ENCODE data around the gene CD47. TPM values are rescaled to one million over a fixed set of nuclear protein-coding genes. Genes with fewer than 3 reads are reported as not detected.

The CD47 gene
- polyA plus RNA-seq, 1 experiment = 13.4 TPM

DNA sequence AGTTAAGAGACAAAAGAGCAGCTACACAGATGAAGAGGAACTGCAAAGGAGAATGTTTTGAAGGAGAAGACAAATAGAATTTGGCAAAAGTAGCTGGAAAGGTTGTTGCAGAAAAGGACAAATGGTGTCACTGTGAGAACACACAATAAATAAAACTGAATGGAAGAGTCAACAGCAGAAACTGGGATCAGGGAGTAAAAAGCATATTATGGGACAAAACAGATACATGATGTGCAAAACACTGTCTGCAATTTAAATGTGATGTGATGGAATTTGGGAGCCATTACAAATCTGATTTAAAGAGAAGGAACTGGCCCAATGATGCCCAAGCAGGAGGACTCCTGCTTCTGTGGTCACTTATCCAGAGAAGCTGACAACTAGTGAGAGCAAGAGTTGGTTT is 46.1 kb downstream of the CD47 start:
- peaks cover 1% of the 10 kb centered on the region; the same call in 1 of the 2 replicates for H3K36me3 ChIP-seq (ENCODE audit: control insufficient read depth, insufficient read depth, low read length)
- no peaks in the 10 kb centered on the region for H3K27me3 ChIP-seq (ENCODE audit: control insufficient read depth, insufficient read depth, low read length)
- H3K4me3 ChIP-seq (ENCODE audit: low read depth, low read length) = no peak overlapping the region
- ChIA-PET CTCF (interaction anchor here (0.7 to 1.6 kb wide), 3 partner anchors 14 to 117 kb away, joined by 3 read pairs; no protein-coding TSS in a partner anchor), POLR2A (no interaction called here)
- TF ChIP-seq, protein P1, sequence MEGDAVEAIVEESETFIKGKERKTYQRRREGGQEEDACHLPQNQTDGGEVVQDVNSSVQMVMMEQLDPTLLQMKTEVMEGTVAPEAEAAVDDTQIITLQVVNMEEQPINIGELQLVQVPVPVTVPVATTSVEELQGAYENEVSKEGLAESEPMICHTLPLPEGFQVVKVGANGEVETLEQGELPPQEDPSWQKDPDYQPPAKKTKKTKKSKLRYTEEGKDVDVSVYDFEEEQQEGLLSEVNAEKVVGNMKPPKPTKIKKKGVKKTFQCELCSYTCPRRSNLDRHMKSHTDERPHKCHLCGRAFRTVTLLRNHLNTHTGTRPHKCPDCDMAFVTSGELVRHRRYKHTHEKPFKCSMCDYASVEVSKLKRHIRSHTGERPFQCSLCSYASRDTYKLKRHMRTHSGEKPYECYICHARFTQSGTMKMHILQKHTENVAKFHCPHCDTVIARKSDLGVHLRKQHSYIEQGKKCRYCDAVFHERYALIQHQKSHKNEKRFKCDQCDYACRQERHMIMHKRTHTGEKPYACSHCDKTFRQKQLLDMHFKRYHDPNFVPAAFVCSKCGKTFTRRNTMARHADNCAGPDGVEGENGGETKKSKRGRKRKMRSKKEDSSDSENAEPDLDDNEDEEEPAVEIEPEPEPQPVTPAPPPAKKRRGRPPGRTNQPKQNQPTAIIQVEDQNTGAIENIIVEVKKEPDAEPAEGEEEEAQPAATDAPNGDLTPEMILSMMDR (IDR thresholded peaks at IDR 0.05; ENCODE audit: insufficient read depth, low read depth, low read length) = no peak
- DNase-seq (ENCODE audit: low read depth) = no peak

GRCh38 chr3:108042300-108042699 is 48.5 kb downstream of the CD47 start:
- Histone ChIP-seq H3K4me3 (ENCODE audit: low read depth, low read length) (no peak overlapping the region), H3K36me3 (ENCODE audit: control insufficient read depth, insufficient read depth, low read length) (peaks cover 1% of the 10 kb centered on the region; the same call in 1 of the 2 replicates), H3K27me3 (ENCODE audit: control insufficient read depth, insufficient read depth, low read length) (no peaks in the 10 kb centered on the region)
- DNase-seq (ENCODE audit: low read depth) = no peak
- POLR2A ChIA-PET = no interaction called here
- TF ChIP-seq, protein P1 (IDR thresholded peaks at IDR 0.05; ENCODE audit: insufficient read depth, low read depth, low read length) = no peak
- CTCF ChIA-PET = no interaction called here

DNA sequence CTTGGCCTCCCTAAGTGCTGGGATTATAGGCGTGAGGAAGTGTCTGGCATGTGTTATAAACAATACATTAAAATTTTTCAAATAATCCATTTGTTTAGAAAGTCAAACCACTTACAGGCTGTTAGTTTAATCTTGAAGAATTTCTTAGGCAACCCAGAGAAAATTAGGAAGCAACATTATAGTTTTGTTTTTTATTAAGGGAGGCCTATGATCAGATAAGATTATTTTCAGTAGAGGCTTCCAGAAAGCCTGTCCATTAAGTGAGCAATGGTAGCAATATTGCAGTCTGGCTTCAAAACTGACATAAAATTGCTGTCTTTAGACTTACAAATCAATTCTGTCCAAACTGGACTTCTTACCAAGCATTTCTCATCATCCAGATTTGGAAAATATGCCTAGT is 49.6 kb downstream of the CD47 start:
- H3K36me3 ChIP-seq (ENCODE audit: control insufficient read depth, insufficient read depth, low read length) = peaks cover 1% of the 10 kb centered on the region; the same call in 1 of the 2 replicates
- ChIA-PET POLR2A (no interaction called here), CTCF (no interaction called here)
- H3K4me3 ChIP-seq (ENCODE audit: low read depth, low read length) = no peak overlapping the region
- no peak for DNase-seq (ENCODE audit: low read depth)
- H3K27me3 ChIP-seq (ENCODE audit: control insufficient read depth, insufficient read depth, low read length) = no peaks in the 10 kb centered on the region
- TF ChIP-seq, protein P1 (IDR thresholded peaks at IDR 0.05; ENCODE audit: insufficient read depth, low read depth, low read length) = no peak

DNA sequence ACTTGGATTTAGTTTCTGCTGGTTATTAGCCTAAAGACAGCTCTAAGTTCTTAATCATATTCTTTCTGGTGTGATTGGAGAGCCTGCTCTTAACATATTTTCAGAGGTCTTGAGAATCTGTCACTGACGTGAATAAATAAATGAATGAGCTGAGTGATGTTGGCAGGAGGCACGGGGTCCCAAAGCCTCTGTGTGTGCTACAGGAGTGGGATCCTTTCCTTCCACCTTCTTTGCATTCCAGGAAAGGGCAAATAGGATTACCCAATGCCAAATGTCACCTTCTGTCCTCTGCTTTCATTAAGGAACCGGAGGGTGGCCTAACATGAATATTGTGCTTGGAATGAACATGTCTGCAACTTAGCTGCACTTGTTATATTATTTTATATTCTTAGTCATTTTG is 53.1 kb downstream of the CD47 start:
- TF ChIP-seq, protein P1 (IDR thresholded peaks at IDR 0.05; ENCODE audit: insufficient read depth, low read depth, low read length) = no peak
- Histone ChIP-seq H3K4me3 (ENCODE audit: low read depth, low read length) (no peak overlapping the region), H3K36me3 (ENCODE audit: control insufficient read depth, insufficient read depth, low read length) (no peaks in the 10 kb centered on the region), H3K27me3 (ENCODE audit: control insufficient read depth, insufficient read depth, low read length) (no peaks in the 10 kb centered on the region)
- ChIA-PET POLR2A (no interaction called here), CTCF (interaction anchor here (1.6 kb wide), 1 partner anchor 13 kb away, joined by 3 read pairs; no protein-coding TSS in a partner anchor)
- DNase-seq (ENCODE audit: low read depth) = no peak

GRCh38 chr3:108036984-108037741 is 53.7 kb downstream of the CD47 start:
- no peaks in the 10 kb centered on the region for H3K36me3 ChIP-seq (ENCODE audit: control insufficient read depth, insufficient read depth, low read length)
- TF ChIP-seq, protein P1 (IDR thresholded peaks at IDR 0.05; ENCODE audit: insufficient read depth, low read depth, low read length) = no peak
- ChIA-PET POLR2A (interaction anchor here (0.6 kb wide), 1 partner anchor 32 kb away, joined by 13 read pairs; no protein-coding TSS in a partner anchor), CTCF (interaction anchor here (1.6 kb wide), 1 partner anchor 13 kb away, joined by 3 read pairs; no protein-coding TSS in a partner anchor)
- H3K4me3 ChIP-seq (ENCODE audit: low read depth, low read length) = no peak overlapping the region
- H3K27me3 ChIP-seq (ENCODE audit: control insufficient read depth, insufficient read depth, low read length) = no peaks in the 10 kb centered on the region
- DNase-seq (ENCODE audit: low read depth) = peak; percentile 27

Measured in BJ (cell line).